SK-N-SH (cell line): ENCODE measurements around the gene TMEM179. TPM values are rescaled to one million over a fixed set of nuclear protein-coding genes. Genes with fewer than 3 reads are reported as not detected.
A peak's percentile ranks its signal among the peaks of the same experiment; 100 is the strongest.

ENCODE experiments used
- CTCF ChIA-PET: fragments of 300-600, 350-600 bp; formaldehyde crosslinking; extraction: SDS; loops from one replicate; lab custom pipeline; 2021; lab: Yijun Ruan, JAX
- POLR2A ChIA-PET: fragments of 350-600 bp; sonication (Branson Sonifier 250); formaldehyde crosslinking; extraction: SDS; loops from one replicate; lab custom pipeline; 2020; ENCODE audit warnings: antibody characterized with exemption, inconsistent platforms; lab: Yijun Ruan, JAX
- DNase-seq: peaks from one replicate; pipeline ENCODE4 v3.0.0; 2012
- H2AFZ ChIP-seq: fragments of 200-600 bp; sonication (generic); 2 replicates; pipeline ENCODE4 v1.8.1; 2016; ENCODE audit warnings: antibody characterized with exemption, mild to moderate bottlenecking, low read depth
- H3F3A ChIP-seq: fragments of 200-600 bp; sonication (generic); replicated peaks from 2 replicates; pipeline ENCODE3; 2016; ENCODE audit warnings: antibody characterized with exemption, mild to moderate bottlenecking; ENCODE audit not compliant: insufficient read depth
- H3K27ac ChIP-seq, 2 experiments: fragments of 200-500 bp in 1 of 2; fragments of 200-600 bp in 1 of 2; sonication (Bioruptor generic) in 1 of 2; sonication (generic), shearing (Covaris generic) in 1 of 2; 2 replicates each; pipeline versions ENCODE4 v1.5.1 to v1.6.1; 2014 to 2016; ENCODE audit warnings: low read depth in 2 of 2, inconsistent platforms in 1 of 2, low read length in 1 of 2, mild to moderate bottlenecking in 1 of 2, mixed read lengths in 1 of 2
- H3K27me3 ChIP-seq: fragments of 200-600 bp; sonication (generic), shearing (Covaris generic); 2 replicates; pipeline ENCODE4 v1.6.1; 2016; ENCODE audit warnings: mixed run types; ENCODE audit not compliant: insufficient read depth
- H3K36me3 ChIP-seq, 2 experiments: fragments of 200-500 bp in 1 of 2; fragments of 200-600 bp in 1 of 2; sonication (Bioruptor generic) in 1 of 2; sonication (generic) in 1 of 2; replicated peaks in 1 of 2; 2 replicates each; pipeline versions ENCODE3 to v1.5.1; 2014 to 2016; ENCODE audit warnings: low read length in 1 of 2, mild to moderate bottlenecking in 1 of 2; ENCODE audit not compliant: insufficient read depth in 2 of 2, control insufficient read depth in 1 of 2
- H3K4me1 ChIP-seq, 2 experiments: fragments of 200-500 bp in 1 of 2; fragments of 200-600 bp in 1 of 2; sonication (Bioruptor generic) in 1 of 2; sonication (generic), shearing (Covaris generic) in 1 of 2; 2 replicates each; pipeline versions ENCODE4 v1.5.1 to v1.6.1; 2014 to 2016; ENCODE audit warnings: low read depth in 1 of 2, low read length in 1 of 2, mixed run types in 1 of 2; ENCODE audit not compliant: insufficient read depth in 2 of 2, control insufficient read depth in 1 of 2
- H3K4me2 ChIP-seq: fragments of 200-600 bp; sonication (generic), shearing (Covaris generic); 2 replicates; pipeline ENCODE4 v1.6.1; 2017; ENCODE audit warnings: mixed run types
- H3K4me3 ChIP-seq, 2 experiments: fragments of 200-500 bp in 1 of 2; fragments of 200-600 bp in 1 of 2; sonication (Bioruptor generic) in 1 of 2; sonication (generic), shearing (Covaris generic) in 1 of 2; 2 replicates each; pipeline versions ENCODE4 v1.5.1 to v1.8.1; 2014 to 2016; ENCODE audit warnings: low read depth in 2 of 2, inconsistent platforms in 1 of 2, low read length in 1 of 2, mild to moderate bottlenecking in 1 of 2, mixed read lengths in 1 of 2, moderate library complexity in 1 of 2
- H3K79me2 ChIP-seq: fragments of 200-600 bp; sonication (generic); 2 replicates; pipeline ENCODE4 v1.8.1; 2017; ENCODE audit warnings: mild to moderate bottlenecking; ENCODE audit not compliant: insufficient read depth
- H3K9ac ChIP-seq: fragments of 200-600 bp; sonication (generic); 2 replicates; pipeline ENCODE4 v1.6.1; 2017; ENCODE audit warnings: mixed run types
- H3K9me2 ChIP-seq: fragments of 200-600 bp; sonication (generic); 2 replicates; pipeline ENCODE4 v1.6.1; 2017; ENCODE audit warnings: mixed run types
- H3K9me3 ChIP-seq: fragments of 200-600 bp; sonication (generic); 2 replicates; pipeline ENCODE4 v1.6.1; 2017; ENCODE audit warnings: mixed run types, mild to moderate bottlenecking, moderate library complexity
- H4K20me1 ChIP-seq: fragments of 200-600 bp; sonication (generic); 2 replicates; pipeline ENCODE4 v1.6.1; 2017; ENCODE audit warnings: mild to moderate bottlenecking, mixed run types; ENCODE audit not compliant: insufficient read depth
- ELF1 ChIP-seq: IDR thresholded peaks from 2 replicates; pipeline ENCODE4 v1.4.0; 2012
- EP300 ChIP-seq, 2 experiments: IDR thresholded peaks; 2 replicates each; pipeline versions ENCODE4 v1.4.0 to v1.6.1; 2012; ENCODE audit warnings: borderline replicate concordance in 1 of 2, low read depth in 1 of 2, low read length in 1 of 2
- EZH2phosphoT487 ChIP-seq: fragments of 200-600 bp; sonication (generic); IDR thresholded peaks from 2 replicates; pipeline ENCODE4 v1.6.1; 2017; ENCODE audit warnings: low read depth, mixed run types, mild to moderate bottlenecking, antibody characterized with exemption, moderate library complexity, borderline replicate concordance
- FOSL2 ChIP-seq: IDR thresholded peaks from 2 replicates; pipeline ENCODE4 v1.4.0; 2012; ENCODE audit warnings: low read depth, mild to moderate bottlenecking, moderate library complexity, borderline replicate concordance
- GABPA ChIP-seq: IDR thresholded peaks from 2 replicates; pipeline ENCODE4 v1.4.0; 2012; ENCODE audit warnings: low read depth, mild to moderate bottlenecking
- MEF2A ChIP-seq: IDR thresholded peaks from 2 replicates; pipeline ENCODE4 v1.4.0; 2012; ENCODE audit warnings: low read depth, borderline replicate concordance
- NRF1 ChIP-seq: IDR thresholded peaks from 2 replicates; pipeline ENCODE4 v1.6.1; 2012; ENCODE audit warnings: low read depth, mild to moderate bottlenecking, low read length
- POLR2AphosphoS5 ChIP-seq: IDR thresholded peaks from 2 replicates; pipeline ENCODE4 v1.6.1; 2012; ENCODE audit warnings: low read depth, low read length
- RCOR1 ChIP-seq: fragments of 150-350 bp; IDR thresholded peaks from 2 replicates; pipeline ENCODE4 v1.6.1; 2017; ENCODE audit warnings: antibody characterized with exemption, low read length
- RFX5 ChIP-seq: IDR thresholded peaks from 2 replicates; pipeline ENCODE4 v1.6.1; 2012; ENCODE audit warnings: mild to moderate bottlenecking, improper control_type of control experiment, low read length
- SMC3 ChIP-seq: IDR thresholded peaks from 2 replicates; pipeline ENCODE4 v1.6.1; 2012; ENCODE audit warnings: low read depth, low read length, improper control_type of control experiment
- TAF1 ChIP-seq: IDR thresholded peaks from 2 replicates; pipeline ENCODE4 v1.6.1; 2012; ENCODE audit warnings: low read depth, mild to moderate bottlenecking, low read length, moderate library complexity, borderline replicate concordance
- TCF12 ChIP-seq: IDR thresholded peaks from 2 replicates; pipeline ENCODE4 v1.4.0; 2012
- TEAD4 ChIP-seq: IDR thresholded peaks from 2 replicates; pipeline ENCODE4 v1.4.0; 2012; ENCODE audit warnings: mild to moderate bottlenecking, borderline replicate concordance; ENCODE audit not compliant: insufficient read depth
- YY1 ChIP-seq: IDR thresholded peaks from 2 replicates; pipeline ENCODE4 v1.4.0; 2012; ENCODE audit warnings: low read depth, mild to moderate bottlenecking
- WGBS: methylation state at CpG from one replicate; pipeline ENCODE4 v1.1.6; 2017; ENCODE audit warnings: low lambda C conversion rate; 5-methylcytosine and 5-hydroxymethylcytosine counted together
- polyA plus RNA-seq, 3 experiments: library from polyadenylated mRNA; depleted of rRNA; stranded (reverse); fragments of >200 nt; gene quantifications; 2 replicates each; pipeline ENCODE4 v1.2.3, GENCODE V29; 2012
- TF ChIP-seq, protein P1 (sequence below): IDR thresholded peaks from 2 replicates; pipeline ENCODE4; 2012
- TF ChIP-seq, protein P2 (sequence below): fragments of 150-350 bp; IDR thresholded peaks from 2 replicates; pipeline ENCODE4 v1.6.1; 2016; ENCODE audit warnings: mild to moderate bottlenecking, low read depth, low read length
- TF ChIP-seq, protein P3 (sequence below): IDR thresholded peaks from 2 replicates; pipeline ENCODE4 v1.4.0; 2012; ENCODE audit warnings: low read depth, borderline replicate concordance
- TF ChIP-seq, protein P4 (sequence below): IDR thresholded peaks from 2 replicates; pipeline ENCODE4 v1.6.1; 2012; ENCODE audit warnings: mild to moderate bottlenecking, low read depth, low read length, moderate library complexity
- TF ChIP-seq, protein P5 (sequence below): IDR thresholded peaks from 2 replicates; pipeline ENCODE4 v1.4.0; 2012; ENCODE audit warnings: low read depth

TMEM179 gene
- polyA plus RNA-seq, 1 of the 3 experiments (the other 2 are of a cell fraction): 1.7 TPM

DNA sequence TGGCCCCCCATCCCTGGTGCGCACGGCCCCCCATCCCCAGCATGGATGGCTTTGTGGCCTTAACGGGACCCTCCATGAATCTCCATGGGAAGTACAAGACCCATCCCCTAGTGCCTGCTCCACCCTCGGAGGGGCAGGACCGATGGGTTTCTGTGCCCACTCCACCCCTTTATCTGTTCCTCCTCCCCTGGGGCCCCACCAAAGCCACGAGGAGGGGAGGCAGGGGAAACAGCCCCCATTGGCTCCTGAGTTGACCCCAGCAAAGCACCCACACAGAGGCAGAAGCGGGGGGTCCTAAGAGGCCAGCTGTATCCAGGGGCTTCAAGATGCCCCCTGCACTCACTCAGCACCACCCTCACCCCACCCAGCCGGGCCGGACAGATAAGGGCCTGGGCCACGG, 36.1 kb upstream of the TMEM179 start:
- Histone ChIP-seq H3K9me3 (no peaks in the 10 kb centered on the region), H3K79me2 (no peaks in the 10 kb centered on the region), H3K9ac (no peak overlapping the region), H3K36me3 (no peaks in the 10 kb centered on the region), H2AFZ (no peak overlapping the region)
- POLR2A ChIA-PET: no interaction called here
- CTCF ChIA-PET: interaction anchor here (0.6 to 3.5 kb wide), 42 partner anchors 9 to 563 kb away, joined by 3 to 55 read pairs (median 4); no protein-coding TSS in a partner anchor
- TF ChIP-seq EZH2phosphoT487 (no peak), EP300 (IDR thresholded peaks at IDR 0.05; ENCODE audit: borderline replicate concordance in 1 of 2, low read depth in 1 of 2, low read length in 1 of 2) (no peak), RCOR1 (no peak), POLR2AphosphoS5 (no peak), MEF2A (no peak), GABPA (no peak), NRF1 (no peak), FOSL2 (no peak), TCF12 (no peak), SMC3 (no peak), TAF1 (no peak), TEAD4 (no peak), YY1 (no peak), RFX5 (no peak), ELF1 (no peak)
- TF ChIP-seq, protein P1, sequence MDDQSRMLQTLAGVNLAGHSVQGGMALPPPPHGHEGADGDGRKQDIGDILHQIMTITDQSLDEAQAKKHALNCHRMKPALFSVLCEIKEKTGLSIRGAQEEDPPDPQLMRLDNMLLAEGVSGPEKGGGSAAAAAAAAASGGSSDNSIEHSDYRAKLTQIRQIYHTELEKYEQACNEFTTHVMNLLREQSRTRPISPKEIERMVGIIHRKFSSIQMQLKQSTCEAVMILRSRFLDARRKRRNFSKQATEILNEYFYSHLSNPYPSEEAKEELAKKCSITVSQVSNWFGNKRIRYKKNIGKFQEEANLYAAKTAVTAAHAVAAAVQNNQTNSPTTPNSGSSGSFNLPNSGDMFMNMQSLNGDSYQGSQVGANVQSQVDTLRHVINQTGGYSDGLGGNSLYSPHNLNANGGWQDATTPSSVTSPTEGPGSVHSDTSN: no peak
- TF ChIP-seq, protein P2, sequence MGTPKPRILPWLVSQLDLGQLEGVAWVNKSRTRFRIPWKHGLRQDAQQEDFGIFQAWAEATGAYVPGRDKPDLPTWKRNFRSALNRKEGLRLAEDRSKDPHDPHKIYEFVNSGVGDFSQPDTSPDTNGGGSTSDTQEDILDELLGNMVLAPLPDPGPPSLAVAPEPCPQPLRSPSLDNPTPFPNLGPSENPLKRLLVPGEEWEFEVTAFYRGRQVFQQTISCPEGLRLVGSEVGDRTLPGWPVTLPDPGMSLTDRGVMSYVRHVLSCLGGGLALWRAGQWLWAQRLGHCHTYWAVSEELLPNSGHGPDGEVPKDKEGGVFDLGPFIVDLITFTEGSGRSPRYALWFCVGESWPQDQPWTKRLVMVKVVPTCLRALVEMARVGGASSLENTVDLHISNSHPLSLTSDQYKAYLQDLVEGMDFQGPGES: no peak
- TF ChIP-seq, protein P3, sequence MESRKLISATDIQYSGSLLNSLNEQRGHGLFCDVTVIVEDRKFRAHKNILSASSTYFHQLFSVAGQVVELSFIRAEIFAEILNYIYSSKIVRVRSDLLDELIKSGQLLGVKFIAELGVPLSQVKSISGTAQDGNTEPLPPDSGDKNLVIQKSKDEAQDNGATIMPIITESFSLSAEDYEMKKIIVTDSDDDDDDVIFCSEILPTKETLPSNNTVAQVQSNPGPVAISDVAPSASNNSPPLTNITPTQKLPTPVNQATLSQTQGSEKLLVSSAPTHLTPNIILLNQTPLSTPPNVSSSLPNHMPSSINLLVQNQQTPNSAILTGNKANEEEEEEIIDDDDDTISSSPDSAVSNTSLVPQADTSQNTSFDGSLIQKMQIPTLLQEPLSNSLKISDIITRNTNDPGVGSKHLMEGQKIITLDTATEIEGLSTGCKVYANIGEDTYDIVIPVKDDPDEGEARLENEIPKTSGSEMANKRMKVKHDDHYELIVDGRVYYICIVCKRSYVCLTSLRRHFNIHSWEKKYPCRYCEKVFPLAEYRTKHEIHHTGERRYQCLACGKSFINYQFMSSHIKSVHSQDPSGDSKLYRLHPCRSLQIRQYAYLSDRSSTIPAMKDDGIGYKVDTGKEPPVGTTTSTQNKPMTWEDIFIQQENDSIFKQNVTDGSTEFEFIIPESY: no peak
- TF ChIP-seq, protein P4, sequence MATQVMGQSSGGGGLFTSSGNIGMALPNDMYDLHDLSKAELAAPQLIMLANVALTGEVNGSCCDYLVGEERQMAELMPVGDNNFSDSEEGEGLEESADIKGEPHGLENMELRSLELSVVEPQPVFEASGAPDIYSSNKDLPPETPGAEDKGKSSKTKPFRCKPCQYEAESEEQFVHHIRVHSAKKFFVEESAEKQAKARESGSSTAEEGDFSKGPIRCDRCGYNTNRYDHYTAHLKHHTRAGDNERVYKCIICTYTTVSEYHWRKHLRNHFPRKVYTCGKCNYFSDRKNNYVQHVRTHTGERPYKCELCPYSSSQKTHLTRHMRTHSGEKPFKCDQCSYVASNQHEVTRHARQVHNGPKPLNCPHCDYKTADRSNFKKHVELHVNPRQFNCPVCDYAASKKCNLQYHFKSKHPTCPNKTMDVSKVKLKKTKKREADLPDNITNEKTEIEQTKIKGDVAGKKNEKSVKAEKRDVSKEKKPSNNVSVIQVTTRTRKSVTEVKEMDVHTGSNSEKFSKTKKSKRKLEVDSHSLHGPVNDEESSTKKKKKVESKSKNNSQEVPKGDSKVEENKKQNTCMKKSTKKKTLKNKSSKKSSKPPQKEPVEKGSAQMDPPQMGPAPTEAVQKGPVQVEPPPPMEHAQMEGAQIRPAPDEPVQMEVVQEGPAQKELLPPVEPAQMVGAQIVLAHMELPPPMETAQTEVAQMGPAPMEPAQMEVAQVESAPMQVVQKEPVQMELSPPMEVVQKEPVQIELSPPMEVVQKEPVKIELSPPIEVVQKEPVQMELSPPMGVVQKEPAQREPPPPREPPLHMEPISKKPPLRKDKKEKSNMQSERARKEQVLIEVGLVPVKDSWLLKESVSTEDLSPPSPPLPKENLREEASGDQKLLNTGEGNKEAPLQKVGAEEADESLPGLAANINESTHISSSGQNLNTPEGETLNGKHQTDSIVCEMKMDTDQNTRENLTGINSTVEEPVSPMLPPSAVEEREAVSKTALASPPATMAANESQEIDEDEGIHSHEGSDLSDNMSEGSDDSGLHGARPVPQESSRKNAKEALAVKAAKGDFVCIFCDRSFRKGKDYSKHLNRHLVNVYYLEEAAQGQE: no peak
- TF ChIP-seq, protein P5, sequence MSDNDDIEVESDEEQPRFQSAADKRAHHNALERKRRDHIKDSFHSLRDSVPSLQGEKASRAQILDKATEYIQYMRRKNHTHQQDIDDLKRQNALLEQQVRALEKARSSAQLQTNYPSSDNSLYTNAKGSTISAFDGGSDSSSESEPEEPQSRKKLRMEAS: no peak
- TF ChIP-seq, all 33 proteins: peak for 0
- H3K27me3 ChIP-seq: no peaks in the 10 kb centered on the region
- no peaks in the 10 kb centered on the region for H4K20me1 ChIP-seq
- WGBS: 60% methylated on average over 6 of the region's 10 CpGs
- no peaks in the 10 kb centered on the region for H3F3A ChIP-seq
- no peak overlapping the region for H3K4me2 ChIP-seq
- H3K4me3 ChIP-seq: no peak overlapping the region
- H3K27ac ChIP-seq: no peak overlapping the region
- H3K4me1 ChIP-seq: peaks cover 0 to 4% of the 10 kb centered on the region in 2 experiments; a peak in 2 of 4 replicates
- no peaks in the 10 kb centered on the region for H3K9me2 ChIP-seq
- peak; percentile 29 for DNase-seq
